B cell (primary cell): ENCODE data around the gene VIPR2. TPM values are rescaled to one million over a fixed set of nuclear protein-coding genes. Genes with fewer than 3 reads are reported as not detected.

ENCODE experiments used
- ATAC-seq: fragments of 200-7000 bp; cut with Tn5 transposase; one replicate; pipeline ENCODE4 v1.10.0; 2021; ENCODE audit warnings: low read depth, mild to moderate bottlenecking, moderate number of reproducible peaks, moderate library complexity
- CTCF ChIA-PET: fragments of 350-600 bp; sonication (Branson Sonifier 250); formaldehyde crosslinking; loops from one replicate; lab custom pipeline; 2021; ENCODE audit warnings: antibody characterized with exemption, inconsistent platforms; lab: Charles Lee
- POLR2A ChIA-PET: fragments of 350-600 bp; sonication (Branson Sonifier 250); formaldehyde crosslinking; loops from one replicate; lab custom pipeline; 2021; ENCODE audit warnings: antibody characterized with exemption; lab: Charles Lee
- DNase-seq: peaks from one replicate; pipeline ENCODE4 v3.0.0; 2013
- H2AFZ ChIP-seq: 2 replicates; pipeline ENCODE4 v1.6.1; 2012; ENCODE audit warnings: mild to moderate bottlenecking, low read depth, low read length; ENCODE audit not compliant: insufficient read depth, poor library complexity, severe bottlenecking
- H3K27ac ChIP-seq, 2 donors: 1 replicate in 1 of 2; 2 replicates in 1 of 2; pipeline ENCODE4 v1.5.1; 2012 to 2013; ENCODE audit warnings: low read length in 2 of 2, mild to moderate bottlenecking in 2 of 2, moderate library complexity in 1 of 2
- H3K27me3 ChIP-seq, 4 experiments: fragments of 200-600 bp in 1 of 4; sonication (generic) in 1 of 4; replicated peaks in 1 of 4; 1 replicate in 2 of 4; 2 replicates in 2 of 4; pipeline versions ENCODE4 v1.6.1 to v1.7.0; 2013 to 2016; ENCODE audit warnings: low read length in 3 of 4, mild to moderate bottlenecking in 2 of 4, mixed read lengths in 1 of 4, moderate library complexity in 1 of 4; ENCODE audit not compliant: insufficient read depth in 4 of 4, control insufficient read depth in 3 of 4; ENCODE audit errors: control extremely low read depth in 1 of 4
- H3K36me3 ChIP-seq, 2 experiments: replicated peaks in 1 of 2; 1 replicate in 1 of 2; 2 replicates in 1 of 2; pipeline versions ENCODE4 v1.6.1 to v1.7.1; 2013; ENCODE audit warnings: low read length in 1 of 2; ENCODE audit not compliant: insufficient read depth in 2 of 2, control insufficient read depth in 1 of 2; ENCODE audit errors: control extremely low read depth in 1 of 2, extremely low read depth in 1 of 2
- H3K4me1 ChIP-seq, 2 donors: fragments of 200-600 bp in 1 of 2; sonication (generic) in 1 of 2; 1 replicate in 1 of 2; 2 replicates in 1 of 2; pipeline versions ENCODE4 v1.5.1 to v1.6.1; 2013 to 2017; ENCODE audit warnings: low read length in 2 of 2; ENCODE audit not compliant: control insufficient read depth in 2 of 2, insufficient read depth in 2 of 2
- H3K4me2 ChIP-seq: replicated peaks from 2 replicates; pipeline ENCODE3; 2012; ENCODE audit warnings: mild to moderate bottlenecking, low read depth, low read length; ENCODE audit not compliant: poor library complexity, severe bottlenecking
- H3K4me3 ChIP-seq, 5 experiments: fragments of 200-600 bp in 1 of 5; sonication (generic) in 1 of 5; 1 replicate in 3 of 5; 2 replicates in 2 of 5; pipeline versions ENCODE4 v1.5.1 to v1.7.0; 2011 to 2016; ENCODE audit warnings: low read length in 4 of 5, mild to moderate bottlenecking in 4 of 5, low read depth in 2 of 5, control low read depth in 1 of 5, moderate library complexity in 1 of 5; ENCODE audit not compliant: insufficient read depth in 1 of 5; ENCODE audit errors: control extremely low read depth in 1 of 5, extremely low read depth in 1 of 5
- H3K79me2 ChIP-seq: fragments of 200-600 bp; sonication (generic); one replicate; pipeline ENCODE4 v1.6.0; 2016; ENCODE audit warnings: low read length; ENCODE audit not compliant: control insufficient read depth, insufficient read depth
- H3K9ac ChIP-seq: fragments of 200-600 bp; sonication (generic); 2 replicates; pipeline ENCODE4 v1.6.1; 2017; ENCODE audit warnings: mild to moderate bottlenecking, low read length, moderate library complexity
- H3K9me3 ChIP-seq, 3 donors: one replicate each; pipeline versions ENCODE4 v1.6.1 to v1.7.1; 2013; ENCODE audit warnings: low read length in 2 of 3; ENCODE audit not compliant: control insufficient read depth in 2 of 3, insufficient read depth in 1 of 3; ENCODE audit errors: control extremely low read depth in 1 of 3
- H4K20me1 ChIP-seq: 2 replicates; pipeline ENCODE4 v1.6.0; 2012; ENCODE audit warnings: mild to moderate bottlenecking, low read length; ENCODE audit not compliant: insufficient read depth, control insufficient read depth, poor library complexity, severe bottlenecking
- H3K27ac Mint-ChIP-seq: one replicate; pipeline ENCODE4 v1.8.0; 2021; ENCODE audit warnings: mixed read lengths
- H3K27me3 Mint-ChIP-seq: one replicate; pipeline ENCODE4 v1.8.0; 2021; ENCODE audit warnings: mixed read lengths
- H3K4me1 Mint-ChIP-seq: one replicate; pipeline ENCODE4 v1.8.0; 2021; ENCODE audit warnings: mixed read lengths
- H3K4me3 Mint-ChIP-seq: one replicate; pipeline ENCODE4 v1.8.0; 2021; ENCODE audit warnings: mixed read lengths
- H3K9me3 Mint-ChIP-seq: one replicate; pipeline ENCODE4 v1.8.0; 2022; ENCODE audit warnings: mixed read lengths; ENCODE audit not compliant: insufficient read depth
- EZH2 ChIP-seq: IDR thresholded peaks from 2 replicates; pipeline ENCODE4 v1.6.1; 2012; ENCODE audit warnings: borderline replicate concordance, low read depth, mild to moderate bottlenecking, moderate library complexity, low read length; ENCODE audit not compliant: insufficient read depth, poor library complexity, severe bottlenecking
- WGBS: methylation state at CpG from one replicate; pipeline ENCODE4 v1.1.5; 2013; ENCODE audit warnings: missing lambda C conversion rate; ENCODE audit not compliant: insufficient coverage; 5-methylcytosine and 5-hydroxymethylcytosine counted together
- intact Hi-C: fragments of 100-400 bp; cut with micrococcal nuclease; formaldehyde crosslinking; loops from one replicate; pipeline ENCODE4 v1.10.0; 2022
- polyA plus RNA-seq: library from polyadenylated mRNA; depleted of rRNA; stranded (reverse); fragments of >200 nt; gene quantifications from 2 replicates; pipeline ENCODE4 v1.2.3, GENCODE V29; 2012
- total RNA-seq, 2 donors: library from RNA; stranded (reverse); fragments of 120-200 nt in 1 of 2; gene quantifications; 1 replicate in 1 of 2; 2 replicates in 1 of 2; pipeline versions ENCODE4 v1.2.3 to v1.2.4, GENCODE V29; 2013 to 2022
- TF ChIP-seq, protein P1 (sequence below): fragments of 200-600 bp; IDR thresholded peaks from one replicate; pipeline ENCODE4 v1.8.0; 2022; ENCODE audit warnings: antibody characterized with exemption, mild to moderate bottlenecking

The VIPR2 gene
- total and polyA plus RNA-seq, 2 donors (not counting 1 experiment from before 2014, with no cell fraction given): not detected

DNA sequence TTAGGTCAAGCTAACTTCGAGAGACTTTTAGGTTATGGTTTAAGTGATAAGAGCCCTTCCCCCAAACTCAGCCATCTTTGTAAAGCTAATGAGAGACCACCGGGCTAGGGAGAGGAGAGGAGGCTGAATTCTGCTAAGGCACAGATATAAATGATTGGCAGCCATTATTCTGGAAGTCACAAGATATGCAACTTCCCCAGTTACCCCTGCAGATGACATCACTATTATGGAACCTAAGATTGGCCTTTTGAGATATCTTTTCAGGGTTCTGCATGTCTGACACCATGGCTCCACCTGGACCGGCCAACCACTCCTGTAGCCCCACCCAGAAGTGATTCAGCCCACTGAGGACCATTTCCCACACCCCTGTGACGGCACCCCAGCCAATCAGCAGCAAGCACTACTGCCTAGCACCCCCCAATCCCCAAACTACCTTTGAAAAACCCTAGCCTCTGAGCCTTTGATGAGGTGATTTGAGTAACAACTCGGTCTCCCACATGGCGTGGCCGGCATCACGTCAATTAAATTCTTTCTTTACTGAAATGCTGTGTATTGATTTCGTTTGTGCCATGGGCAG, 14.4 kb downstream of the VIPR2 start:
- no peak overlapping the region for H3K27ac ChIP-seq
- ATAC-seq (no peak), DNase-seq (no peak)
- WGBS: 89% methylated on average over 4 of the region's 9 CpGs
- CTCF ChIA-PET: no interaction called here
- Mint-ChIP-seq H3K27ac (no peak overlapping the region), H3K4me3 (no peak overlapping the region), H3K4me1 (no peaks in the 10 kb centered on the region), H3K9me3 (no peaks in the 10 kb centered on the region), H3K27me3 (peaks cover 10% of the 10 kb centered on the region)
- H3K4me3 ChIP-seq: no peak overlapping the region
- H3K9ac ChIP-seq: no peak overlapping the region
- no peak for TF ChIP-seq EZH2
- TF ChIP-seq, protein P1, sequence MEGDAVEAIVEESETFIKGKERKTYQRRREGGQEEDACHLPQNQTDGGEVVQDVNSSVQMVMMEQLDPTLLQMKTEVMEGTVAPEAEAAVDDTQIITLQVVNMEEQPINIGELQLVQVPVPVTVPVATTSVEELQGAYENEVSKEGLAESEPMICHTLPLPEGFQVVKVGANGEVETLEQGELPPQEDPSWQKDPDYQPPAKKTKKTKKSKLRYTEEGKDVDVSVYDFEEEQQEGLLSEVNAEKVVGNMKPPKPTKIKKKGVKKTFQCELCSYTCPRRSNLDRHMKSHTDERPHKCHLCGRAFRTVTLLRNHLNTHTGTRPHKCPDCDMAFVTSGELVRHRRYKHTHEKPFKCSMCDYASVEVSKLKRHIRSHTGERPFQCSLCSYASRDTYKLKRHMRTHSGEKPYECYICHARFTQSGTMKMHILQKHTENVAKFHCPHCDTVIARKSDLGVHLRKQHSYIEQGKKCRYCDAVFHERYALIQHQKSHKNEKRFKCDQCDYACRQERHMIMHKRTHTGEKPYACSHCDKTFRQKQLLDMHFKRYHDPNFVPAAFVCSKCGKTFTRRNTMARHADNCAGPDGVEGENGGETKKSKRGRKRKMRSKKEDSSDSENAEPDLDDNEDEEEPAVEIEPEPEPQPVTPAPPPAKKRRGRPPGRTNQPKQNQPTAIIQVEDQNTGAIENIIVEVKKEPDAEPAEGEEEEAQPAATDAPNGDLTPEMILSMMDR: no peak
- no peak overlapping the region for H3K4me2 ChIP-seq
- H3K79me2 ChIP-seq: no peaks in the 10 kb centered on the region
- intact Hi-C loops: no loop called here
- H4K20me1 ChIP-seq: no peaks in the 10 kb centered on the region
- no peak overlapping the region for H2AFZ ChIP-seq
- H3K36me3 ChIP-seq: no peaks in the 10 kb centered on the region
- POLR2A ChIA-PET: no interaction called here
- no peaks in the 10 kb centered on the region for H3K4me1 ChIP-seq
- peaks cover 0 to 4% (median 0%) of the 10 kb centered on the region in 3 donors for H3K9me3 ChIP-seq
- H3K27me3 ChIP-seq: no peaks in the 10 kb centered on the region

DNA sequence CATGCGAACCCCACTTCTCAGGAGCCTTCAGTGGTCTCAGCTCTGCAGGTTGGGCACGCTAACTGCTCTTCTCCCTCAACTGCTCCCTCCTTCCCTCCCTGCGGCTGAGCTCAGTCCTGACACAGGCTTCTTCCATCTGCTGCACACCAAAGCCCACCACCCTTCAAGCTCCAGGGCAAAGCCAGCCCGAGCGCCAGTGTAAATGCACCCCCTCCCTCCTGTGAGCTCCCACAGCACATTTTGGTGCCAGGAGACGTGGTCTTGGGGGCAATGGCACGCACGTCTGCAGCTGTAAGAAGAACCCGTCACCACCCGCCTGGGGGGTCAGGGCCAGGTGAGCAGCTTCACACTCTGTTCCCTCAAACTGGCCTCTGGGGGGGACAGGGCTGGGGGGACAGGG, 15.9 kb downstream of the VIPR2 start:
- H3K9ac ChIP-seq: no peak overlapping the region
- no peak overlapping the region for H3K4me2 ChIP-seq
- peaks cover 0 to 4% (median 0%) of the 10 kb centered on the region in 3 donors for H3K9me3 ChIP-seq
- ATAC-seq (no peak), DNase-seq (no peak)
- no peak overlapping the region for H3K27ac ChIP-seq
- H3K27me3 ChIP-seq: no peaks in the 10 kb centered on the region
- no peaks in the 10 kb centered on the region for H4K20me1 ChIP-seq
- ChIA-PET POLR2A (no interaction called here), CTCF (interaction anchor here (0.7 kb wide), 1 partner anchor 63 kb away, joined by 3 read pairs; no protein-coding TSS in a partner anchor)
- H3K4me1 Mint-ChIP-seq: no peaks in the 10 kb centered on the region
- TF ChIP-seq, protein P1: no peak
- TF ChIP-seq EZH2: no peak
- no peak overlapping the region for H3K27ac Mint-ChIP-seq
- no peaks in the 10 kb centered on the region for H3K9me3 Mint-ChIP-seq
- no peaks in the 10 kb centered on the region for H3K36me3 ChIP-seq
- intact Hi-C loops: no loop called here
- H3K4me1 ChIP-seq: no peaks in the 10 kb centered on the region
- H3K4me3 ChIP-seq: no peak overlapping the region
- H3K27me3 Mint-ChIP-seq: peaks cover 10% of the 10 kb centered on the region
- no peak overlapping the region for H2AFZ ChIP-seq
- 83% methylated on average over 8 of the region's 10 CpGs for WGBS
- H3K4me3 Mint-ChIP-seq: no peak overlapping the region
- H3K79me2 ChIP-seq: no peaks in the 10 kb centered on the region
